Measurements from ENCODE around the gene PRKN.

The PRKN gene

DNA sequence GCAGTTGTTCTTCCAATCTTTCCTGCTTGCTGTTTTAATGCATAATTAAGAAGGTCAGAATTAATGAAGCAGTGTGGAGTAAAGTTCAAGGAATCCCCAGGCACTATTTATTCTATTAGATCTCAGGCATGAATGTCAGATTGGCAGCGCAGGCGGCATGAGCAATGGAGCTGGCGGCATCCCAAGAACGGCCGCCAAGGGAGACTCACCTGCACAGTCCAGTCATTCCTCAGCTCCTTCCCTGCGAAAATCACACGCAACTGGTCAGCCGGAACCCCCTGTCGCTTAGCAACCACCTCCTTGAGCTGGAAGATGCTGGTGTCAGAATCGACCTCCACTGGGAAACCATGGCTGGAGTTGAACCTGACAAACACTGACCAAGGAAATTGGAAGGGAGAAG is 284.5 kb downstream of the PRKN start:
- no peak overlapping the region for H3K4me3 ChIP-seq (ENCODE audit: low read depth, low read length)
- no peak for DNase-seq (ENCODE audit: low read depth)
- no peak for TF ChIP-seq CTCF (IDR thresholded peaks at IDR 0.05; ENCODE audit: low read depth, low read length, missing control alignments)

GRCh38 chr6:162442687-162443086 is 284.9 kb downstream of the PRKN start:
- TF ChIP-seq CTCF (IDR thresholded peaks at IDR 0.05; ENCODE audit: low read depth, low read length, missing control alignments) = no peak
- DNase-seq (ENCODE audit: low read depth) = no peak
- no peak overlapping the region for H3K4me3 ChIP-seq (ENCODE audit: low read depth, low read length)

GRCh38 chr6:162441991-162442390 is 285.6 kb downstream of the PRKN start:
- TF ChIP-seq CTCF (IDR thresholded peaks at IDR 0.05; ENCODE audit: low read depth, low read length, missing control alignments) = no peak
- no peak for DNase-seq (ENCODE audit: low read depth)
- no peak overlapping the region for H3K4me3 ChIP-seq (ENCODE audit: low read depth, low read length)

DNA sequence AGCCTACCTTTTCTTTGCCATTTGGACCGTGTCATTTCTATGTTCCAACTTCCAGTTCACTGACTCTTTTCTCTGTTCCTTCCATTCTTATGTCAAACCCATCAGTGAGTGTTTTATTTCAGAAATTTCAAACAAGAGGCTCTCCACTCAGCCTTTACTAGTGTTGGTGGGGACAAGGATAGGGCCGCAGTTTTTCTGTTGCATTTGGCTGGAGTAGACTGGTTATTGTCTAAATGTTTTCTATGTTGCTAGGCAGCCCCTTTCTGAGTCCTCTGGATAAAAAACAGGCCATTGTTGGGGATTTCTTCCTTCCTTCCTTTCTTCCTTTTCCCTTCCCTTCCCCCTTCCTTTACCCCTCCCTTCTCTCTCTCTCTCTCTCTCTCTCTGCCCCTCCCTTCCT is 288.6 kb downstream of the PRKN start:
- no peak for DNase-seq (ENCODE audit: low read depth)
- no peak overlapping the region for H3K4me3 ChIP-seq (ENCODE audit: low read depth, low read length)
- TF ChIP-seq CTCF (IDR thresholded peaks at IDR 0.05; ENCODE audit: low read depth, low read length, missing control alignments) = no peak

- no peak for TF ChIP-seq CTCF (IDR thresholded peaks at IDR 0.05; ENCODE audit: low read depth, low read length, missing control alignments)
- DNase-seq (ENCODE audit: low read depth) = no peak
- no peak overlapping the region for H3K4me3 ChIP-seq (ENCODE audit: low read depth, low read length)
These were observed 292.5 kb downstream of the PRKN start for GRCh38 chr6:162435071-162435470.

DNA sequence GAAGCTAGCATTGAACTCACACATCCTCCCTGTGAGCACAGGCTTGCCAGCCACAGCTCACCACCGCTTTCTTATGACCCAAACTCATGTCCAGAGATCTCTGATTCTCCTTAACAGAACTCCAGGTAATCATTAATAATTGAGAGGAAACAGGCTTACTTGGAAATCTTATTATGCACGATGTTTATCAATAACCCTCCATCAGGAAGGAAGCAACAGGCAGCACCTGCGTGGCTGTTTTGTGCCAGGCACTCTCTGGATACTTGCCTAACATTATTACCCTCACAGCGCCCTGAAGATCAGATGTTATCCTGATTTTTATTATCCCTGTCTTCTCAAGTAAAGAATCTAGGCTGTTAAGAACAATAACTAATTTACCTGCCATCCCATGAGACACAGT is 306.6 kb downstream of the PRKN start:
- no peak overlapping the region for H3K4me3 ChIP-seq (ENCODE audit: low read depth, low read length)
- no peak for TF ChIP-seq CTCF (IDR thresholded peaks at IDR 0.05; ENCODE audit: low read depth, low read length, missing control alignments)
- DNase-seq (ENCODE audit: low read depth) = no peak

GRCh38 chr6:162416831-162417537 is 310.6 kb downstream of the PRKN start:
- no peak for DNase-seq (ENCODE audit: low read depth)

More at GRCh38 chr6:162416831-162417537, 310.6 kb downstream of the PRKN start:
- TF ChIP-seq CTCF (IDR thresholded peaks at IDR 0.05; ENCODE audit: low read depth, low read length, missing control alignments) = no peak
- no peak overlapping the region for H3K4me3 ChIP-seq (ENCODE audit: low read depth, low read length)

Data from GM12864 (cell line).